ENCODE measurements around the gene NOXO1.

The NOXO1 gene

DNA sequence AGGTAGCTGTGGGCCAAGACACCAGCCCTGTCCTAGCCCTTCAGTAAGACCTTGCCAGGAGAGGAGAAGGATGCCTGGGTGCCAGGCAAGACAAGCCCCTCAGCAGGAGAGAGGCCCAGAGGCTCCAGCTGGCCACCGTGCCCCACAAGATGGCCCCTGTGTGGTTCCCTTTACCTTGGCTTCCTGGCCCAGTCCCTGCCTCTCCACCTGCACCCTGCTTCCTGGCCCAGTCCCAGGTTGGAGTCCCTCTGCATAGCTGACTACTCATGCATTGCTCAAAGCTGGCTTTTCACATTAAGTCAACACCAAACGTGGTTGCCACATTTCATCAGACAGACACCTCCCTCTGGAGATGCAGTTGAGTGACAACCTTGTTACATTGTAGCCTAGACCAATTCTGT lies 12.5 kb upstream of the NOXO1 start:
- no peaks in the 10 kb centered on the region for H3K9me3 Mint-ChIP-seq
- peak overlapping the region; percentile 67 for H3K27ac Mint-ChIP-seq
- H3K36me3 Mint-ChIP-seq (ENCODE audit: low read depth) = peaks cover 10% of the 10 kb centered on the region
- H3K27me3 Mint-ChIP-seq (ENCODE audit: low read depth) = peaks cover 4% of the 10 kb centered on the region
- peaks cover 18% of the 10 kb centered on the region for H3K4me1 Mint-ChIP-seq (ENCODE audit: low read depth)
- H3K4me3 Mint-ChIP-seq = no peak overlapping the region

DNA sequence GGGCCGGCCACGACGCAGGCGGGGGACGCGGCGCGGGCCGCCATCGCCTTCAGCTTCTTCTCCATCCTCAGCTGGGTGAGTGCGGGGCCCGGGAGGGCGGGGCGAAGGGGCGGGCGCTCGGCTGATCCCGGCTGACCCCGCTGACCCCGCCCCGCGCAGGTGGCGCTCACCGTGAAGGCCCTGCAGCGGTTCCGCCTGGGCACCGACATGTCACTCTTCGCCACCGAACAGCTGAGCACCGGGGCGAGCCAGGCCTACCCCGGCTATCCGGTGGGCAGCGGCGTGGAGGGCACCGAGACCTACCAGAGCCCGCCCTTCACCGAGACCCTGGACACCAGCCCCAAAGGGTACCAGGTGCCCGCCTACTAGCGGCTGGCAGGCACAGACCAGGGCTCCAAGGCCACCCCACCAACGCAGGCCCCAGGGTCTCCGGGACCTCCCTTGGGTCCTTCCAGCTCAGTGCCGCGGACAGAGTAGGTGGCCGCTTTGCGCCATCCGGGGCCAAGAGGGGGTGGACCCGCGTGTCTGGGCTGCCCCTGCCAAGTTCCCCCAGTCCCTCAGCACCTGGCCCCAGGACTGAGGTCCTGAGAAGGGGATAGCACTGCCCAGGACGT lies 11.5 kb upstream of the NOXO1 start:
- Mint-ChIP-seq H3K27ac (no peak overlapping the region), H3K36me3 (ENCODE audit: low read depth) (peaks cover 12% of the 10 kb centered on the region), H3K4me3 (no peak overlapping the region), H3K9me3 (no peaks in the 10 kb centered on the region), H3K4me1 (ENCODE audit: low read depth) (peaks cover 21% of the 10 kb centered on the region), H3K27me3 (ENCODE audit: low read depth) (peaks cover 8% of the 10 kb centered on the region)

DNA sequence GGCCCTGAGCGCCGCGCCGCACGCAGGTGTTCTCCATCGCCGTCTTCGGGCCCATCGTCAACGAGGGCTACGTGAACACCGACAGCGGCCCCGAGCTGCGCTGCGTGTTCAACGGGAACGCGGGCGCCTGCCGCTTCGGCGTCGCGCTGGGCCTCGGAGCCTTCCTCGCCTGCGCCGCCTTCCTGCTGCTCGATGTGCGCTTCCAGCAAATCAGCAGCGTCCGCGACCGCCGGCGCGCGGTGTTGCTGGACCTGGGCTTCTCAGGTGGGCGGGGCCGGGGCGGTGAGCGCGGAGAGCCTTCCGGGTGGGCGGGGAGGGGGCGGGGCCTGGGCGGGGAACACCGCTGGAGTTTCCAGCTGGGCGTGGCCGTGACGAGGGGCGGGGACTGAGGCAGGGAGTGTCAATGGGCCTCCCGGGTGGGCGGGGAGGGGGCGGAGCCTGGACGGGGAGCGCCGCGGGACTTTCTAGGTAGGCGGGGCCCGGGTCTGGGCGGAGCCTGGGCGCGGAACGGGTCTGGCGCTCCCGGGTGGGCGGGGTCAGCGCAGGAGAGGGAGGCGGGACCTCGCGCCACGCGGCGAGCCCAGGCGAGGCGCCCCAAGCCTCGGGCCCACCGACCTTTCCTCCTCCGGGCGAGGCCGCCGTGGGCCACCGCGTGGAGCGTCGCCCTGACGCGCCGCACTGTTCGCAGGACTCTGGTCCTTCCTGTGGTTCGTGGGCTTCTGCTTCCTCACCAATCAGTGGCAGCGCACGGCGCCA lies 10.9 kb upstream of the NOXO1 start:
- Mint-ChIP-seq H3K27ac (peak overlapping the region; percentile 87), H3K27me3 (ENCODE audit: low read depth) (peaks cover 8% of the 10 kb centered on the region), H3K36me3 (ENCODE audit: low read depth) (peaks cover 12% of the 10 kb centered on the region), H3K4me1 (ENCODE audit: low read depth) (peaks cover 21% of the 10 kb centered on the region), H3K9me3 (no peaks in the 10 kb centered on the region), H3K4me3 (peak overlapping the region; percentile 37)

- Mint-ChIP-seq H3K27ac (peak overlapping the region; percentile 87), H3K9me3 (no peaks in the 10 kb centered on the region), H3K4me3 (peak overlapping the region; percentile 75), H3K36me3 (ENCODE audit: low read depth) (peaks cover 12% of the 10 kb centered on the region), H3K4me1 (ENCODE audit: low read depth) (peaks cover 23% of the 10 kb centered on the region), H3K27me3 (ENCODE audit: low read depth) (peaks cover 8% of the 10 kb centered on the region)
These were observed 10.3 kb upstream of the NOXO1 start for GRCh38 chr16:1991588-1991947.

DNA sequence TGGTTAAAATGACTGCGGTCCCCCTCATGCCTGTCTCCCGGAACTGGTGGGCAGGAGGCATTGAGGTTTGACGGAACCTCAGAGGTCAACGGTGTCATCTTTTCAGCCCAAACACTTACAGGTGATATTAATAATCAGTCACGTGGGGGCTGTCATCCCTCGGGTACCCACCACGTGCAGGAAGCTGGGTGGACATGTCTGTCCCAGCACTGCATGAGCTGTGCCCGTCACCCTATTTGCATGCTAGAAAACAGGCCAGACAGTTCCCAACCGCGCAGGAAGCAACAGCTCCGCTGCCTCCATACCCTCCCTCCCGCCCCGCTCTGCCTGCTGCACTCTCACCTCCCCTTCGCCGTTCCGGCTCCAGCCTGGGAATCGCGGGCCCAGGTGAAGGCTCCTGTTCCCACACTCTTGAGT lies 9.9 kb upstream of the NOXO1 start:
- Mint-ChIP-seq H3K4me1 (ENCODE audit: low read depth) (peaks cover 21% of the 10 kb centered on the region), H3K36me3 (ENCODE audit: low read depth) (peaks cover 16% of the 10 kb centered on the region), H3K4me3 (peak overlapping the region; percentile 75), H3K27me3 (ENCODE audit: low read depth) (peaks cover 8% of the 10 kb centered on the region), H3K27ac (peak overlapping the region; percentile 87), H3K9me3 (no peaks in the 10 kb centered on the region)

DNA sequence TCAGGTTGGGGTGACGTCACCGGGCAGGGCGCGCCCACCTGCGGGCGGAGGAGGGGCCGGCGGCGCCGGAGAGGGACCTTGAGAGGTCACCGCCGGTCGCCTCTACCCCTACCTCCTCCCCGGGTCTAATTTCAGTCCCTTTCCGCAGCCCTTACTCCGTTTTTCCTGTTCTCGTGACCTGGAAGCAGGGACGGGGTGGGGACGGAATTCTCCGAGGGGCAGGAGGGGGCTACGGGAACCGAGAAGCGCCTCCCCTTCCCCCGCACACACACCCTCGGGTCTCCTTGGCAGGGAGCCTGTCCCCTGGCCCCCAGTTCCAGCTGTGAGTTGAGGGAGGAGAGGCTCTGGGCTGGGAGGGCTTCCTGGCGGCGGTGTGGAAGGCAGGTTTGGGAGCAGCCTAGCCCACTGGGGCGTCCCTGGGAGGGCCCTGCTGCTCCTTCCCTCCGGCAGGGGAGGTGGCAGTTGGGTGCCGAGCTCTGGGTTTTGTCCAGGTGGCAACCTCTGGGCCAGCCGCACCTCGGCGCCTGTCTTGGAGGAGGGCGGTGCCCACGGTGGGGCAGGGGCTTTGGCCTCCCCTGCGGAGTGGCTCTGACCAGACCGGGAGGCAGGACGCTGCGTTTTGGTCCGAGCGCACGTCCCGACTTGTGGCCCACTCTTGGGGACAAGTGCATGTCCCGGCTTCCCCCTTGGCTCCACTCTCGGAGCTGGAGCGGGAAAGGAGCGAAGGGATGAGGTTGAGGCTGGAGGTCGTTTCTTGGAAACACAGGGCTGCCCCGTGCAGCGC lies 9.3 kb upstream of the NOXO1 start:
- H3K27me3 Mint-ChIP-seq (ENCODE audit: low read depth) = peaks cover 8% of the 10 kb centered on the region
- peaks cover 16% of the 10 kb centered on the region for H3K36me3 Mint-ChIP-seq (ENCODE audit: low read depth)
- no peaks in the 10 kb centered on the region for H3K9me3 Mint-ChIP-seq
- H3K4me3 Mint-ChIP-seq = peak overlapping the region; percentile 75
- H3K4me1 Mint-ChIP-seq (ENCODE audit: low read depth) = peaks cover 22% of the 10 kb centered on the region
- H3K27ac Mint-ChIP-seq = peak overlapping the region; percentile 87

GRCh38 chr16:1990101-1990350 lies 8.8 kb upstream of the NOXO1 start:
- Mint-ChIP-seq H3K4me1 (ENCODE audit: low read depth) (peaks cover 25% of the 10 kb centered on the region), H3K27me3 (ENCODE audit: low read depth) (peaks cover 8% of the 10 kb centered on the region), H3K36me3 (ENCODE audit: low read depth) (peaks cover 12% of the 10 kb centered on the region), H3K27ac (no peak overlapping the region), H3K4me3 (peak overlapping the region; percentile 75), H3K9me3 (no peaks in the 10 kb centered on the region)

GRCh38 chr16:1989209-1990100 lies 8.2 kb upstream of the NOXO1 start, which contains the start of gene SYNGR3:
TSS of gene SYNGR3 (plus strand) at chr16:1989970. CDS start at chr16:1990103, 133 bp downstream.
- H3K4me1 Mint-ChIP-seq (ENCODE audit: low read depth) = peaks cover 29% of the 10 kb centered on the region
- H3K27ac Mint-ChIP-seq = peak within 1 kb of the TSS; percentile 87
- H3K36me3 Mint-ChIP-seq (ENCODE audit: low read depth) = peaks cover 12% of the 10 kb centered on the region

GRCh38 chr16:1987198-1987597 lies 5.9 kb upstream of the NOXO1 start:
- peaks cover 10% of the 10 kb centered on the region for H3K36me3 Mint-ChIP-seq (ENCODE audit: low read depth)
- H3K27me3 Mint-ChIP-seq (ENCODE audit: low read depth) = peaks cover 19% of the 10 kb centered on the region
- H3K27ac Mint-ChIP-seq = no peak overlapping the region
- peaks cover 28% of the 10 kb centered on the region for H3K4me1 Mint-ChIP-seq (ENCODE audit: low read depth)
- no peaks in the 10 kb centered on the region for H3K9me3 Mint-ChIP-seq
- no peak overlapping the region for H3K4me3 Mint-ChIP-seq

More at GRCh38 chr16:1989209-1990100, 8.2 kb upstream of the NOXO1 start, which contains the start of gene SYNGR3:
- peak within 1 kb of the TSS; percentile 80 for H3K4me3 Mint-ChIP-seq
- no peaks in the 10 kb centered on the region for H3K9me3 Mint-ChIP-seq
- peaks cover 8% of the 10 kb centered on the region for H3K27me3 Mint-ChIP-seq (ENCODE audit: low read depth)

- no peak overlapping the region for H3K27ac Mint-ChIP-seq
- peak overlapping the region; percentile 68 for H3K4me3 Mint-ChIP-seq
- no peaks in the 10 kb centered on the region for H3K9me3 Mint-ChIP-seq
- H3K27me3 Mint-ChIP-seq (ENCODE audit: low read depth) = peaks cover 35% of the 10 kb centered on the region
- H3K4me1 Mint-ChIP-seq (ENCODE audit: low read depth) = peaks cover 21% of the 10 kb centered on the region
- peaks cover 10% of the 10 kb centered on the region for H3K36me3 Mint-ChIP-seq (ENCODE audit: low read depth)
These were observed 4.3 kb upstream of the NOXO1 start for GRCh38 chr16:1985466-1986150.

DNA sequence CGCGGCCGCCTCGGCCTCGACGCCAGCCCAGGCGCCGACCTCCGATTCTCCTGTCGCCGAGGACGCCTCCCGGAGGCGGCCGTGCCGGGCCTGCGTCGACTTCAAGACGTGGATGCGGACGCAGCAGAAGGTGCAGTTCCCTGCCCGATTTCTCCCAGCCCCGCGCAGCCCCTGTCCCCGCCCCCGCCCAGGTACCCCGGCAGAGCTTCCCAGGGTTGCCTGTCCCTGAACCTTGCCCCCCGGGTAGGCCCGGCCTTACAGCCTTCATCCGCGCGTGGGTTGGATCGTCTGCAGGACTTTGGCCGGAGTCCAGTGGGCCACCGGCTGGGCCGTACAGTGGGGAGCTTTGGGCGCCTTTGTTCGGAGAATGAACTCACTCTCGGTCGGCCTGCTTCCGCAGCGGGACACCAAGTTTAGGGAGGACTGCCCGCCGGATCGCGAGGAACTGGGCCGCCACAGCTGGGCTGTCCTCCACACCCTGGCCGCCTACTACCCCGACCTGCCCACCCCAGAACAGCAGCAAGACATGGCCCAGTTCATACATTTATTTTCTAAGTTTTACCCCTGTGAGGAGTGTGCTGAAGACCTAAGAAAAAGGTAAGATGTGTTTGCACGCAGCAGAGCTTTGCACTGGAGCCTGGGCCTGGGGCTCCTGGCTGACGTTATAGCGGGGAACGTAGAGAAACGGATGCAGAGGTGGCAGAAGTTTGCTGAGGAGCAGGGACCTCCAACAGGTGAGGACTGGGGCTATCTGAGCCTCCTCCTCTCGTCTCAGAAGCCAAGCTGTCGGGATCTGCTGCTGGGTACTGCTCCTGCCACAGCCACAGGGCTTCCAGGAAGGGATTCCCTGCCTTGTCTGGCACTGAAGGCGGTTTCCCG lies 3.3 kb upstream of the NOXO1 start:
- Mint-ChIP-seq H3K27ac (no peak overlapping the region), H3K27me3 (ENCODE audit: low read depth) (peaks cover 39% of the 10 kb centered on the region), H3K4me1 (ENCODE audit: low read depth) (peaks cover 21% of the 10 kb centered on the region), H3K4me3 (peak overlapping the region; percentile 68), H3K9me3 (no peaks in the 10 kb centered on the region), H3K36me3 (ENCODE audit: low read depth) (peaks cover 10% of the 10 kb centered on the region)

DNA sequence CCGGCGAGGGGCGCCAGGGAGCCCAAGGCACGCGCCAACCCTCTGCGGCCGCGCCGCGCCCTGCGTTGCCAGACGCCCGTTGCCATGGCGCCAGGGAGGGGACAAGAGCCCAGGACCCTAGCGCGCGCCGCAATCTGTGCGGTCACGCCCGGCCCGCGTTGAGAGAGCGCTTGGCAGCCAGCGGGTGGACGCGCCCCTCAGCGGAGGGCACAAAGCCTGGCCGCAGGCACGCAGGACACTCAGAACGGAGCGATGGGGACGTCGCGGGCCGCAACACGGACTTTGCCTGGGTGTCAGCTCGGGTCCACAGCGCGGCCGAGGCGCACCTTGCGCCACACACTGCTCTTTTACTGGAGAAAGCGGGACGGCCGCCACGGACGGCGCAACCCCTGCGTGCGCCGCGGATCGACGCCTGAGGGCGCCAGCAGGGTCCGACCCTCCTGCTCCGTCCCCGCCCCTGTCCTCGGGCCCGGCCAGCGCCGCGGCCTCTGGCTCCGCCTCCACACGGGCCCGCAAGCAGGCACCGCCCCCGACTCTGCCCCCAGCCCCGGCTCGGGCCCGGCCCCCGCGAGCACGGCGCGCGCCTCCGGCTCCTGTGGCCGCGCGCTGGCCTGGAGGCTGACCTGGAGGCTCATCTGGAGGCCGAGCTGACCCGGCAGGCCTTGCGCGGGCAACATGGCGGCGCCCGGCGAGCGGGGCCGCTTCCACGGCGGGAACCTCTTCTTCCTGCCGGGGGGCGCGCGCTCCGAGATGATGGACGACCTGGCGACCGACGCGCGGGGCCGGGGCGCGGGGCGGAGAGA lies 2.5 kb upstream of the NOXO1 start, which contains the start of gene GFER:
Gene GFER, plus strand, starts transcription at position 650 of the 803 bp plus-strand sequence. Its CDS starts 26 bp downstream, at position 676.
- H3K4me3 Mint-ChIP-seq = peak within 1 kb of the TSS; percentile 80
- no peaks in the 10 kb centered on the region for H3K9me3 Mint-ChIP-seq
- H3K27me3 Mint-ChIP-seq (ENCODE audit: low read depth) = peaks cover 35% of the 10 kb centered on the region
- H3K27ac Mint-ChIP-seq = peak within 1 kb of the TSS; percentile 0
- peaks cover 8% of the 10 kb centered on the region for H3K36me3 Mint-ChIP-seq (ENCODE audit: low read depth)
- H3K4me1 Mint-ChIP-seq (ENCODE audit: low read depth) = peaks cover 19% of the 10 kb centered on the region

Measured in T-helper 1 cell treated with Interleukin-12 subunit alpha and Interleukin-12 subunit beta and Interleukin-4 antibody, amounts not matched to agents 30 μg/mL and 1 μg/mL, for 36 hours (primary cell).